ENCODE data around the gene ZAP70. TPM values are rescaled to one million over a fixed set of nuclear protein-coding genes. Genes with fewer than 3 reads are reported as not detected.
A peak's percentile ranks its signal among the peaks of the same experiment; 100 is the strongest.
"Not testable (repeated sequence)": the region's sequence is repeated elsewhere in the genome, so short reads cannot be mapped to it uniquely, and the experiment has no call there.

The ZAP70 gene
- total RNA-seq, 3 donors from 2014 or later = 156 to 194 (median 186) TPM

DNA sequence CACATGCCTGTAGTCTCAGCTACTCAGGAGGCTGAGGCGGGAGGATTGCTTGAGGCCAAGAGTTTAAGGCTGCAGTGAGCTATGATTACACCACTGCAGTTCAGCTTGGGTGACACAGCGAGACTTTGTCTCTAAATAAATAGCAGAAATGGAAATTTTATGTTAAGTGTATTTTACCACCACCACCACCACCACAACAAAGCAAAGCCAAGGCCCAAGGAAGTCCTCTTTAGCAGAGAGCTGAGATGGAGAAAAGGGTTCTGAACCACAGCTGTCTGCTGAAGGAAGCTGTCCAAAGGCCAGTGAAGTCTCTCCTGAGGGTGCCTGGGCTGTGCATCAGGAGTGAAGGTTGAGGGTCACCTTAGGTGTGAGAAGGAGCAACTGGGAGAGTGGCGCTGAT is 26.1 kb upstream of the ZAP70 start:
- not testable (repeated sequence) for DNase-seq; H3K9me3 Mint-ChIP-seq; H3K36me3 Mint-ChIP-seq (ENCODE audit: insufficient read depth); H3K4me3 Mint-ChIP-seq; H3K27me3 Mint-ChIP-seq (ENCODE audit: low read depth); ATAC-seq
- H3K4me1 Mint-ChIP-seq (ENCODE audit: low read depth) = peaks cover 15% of the 10 kb centered on the region

DNA sequence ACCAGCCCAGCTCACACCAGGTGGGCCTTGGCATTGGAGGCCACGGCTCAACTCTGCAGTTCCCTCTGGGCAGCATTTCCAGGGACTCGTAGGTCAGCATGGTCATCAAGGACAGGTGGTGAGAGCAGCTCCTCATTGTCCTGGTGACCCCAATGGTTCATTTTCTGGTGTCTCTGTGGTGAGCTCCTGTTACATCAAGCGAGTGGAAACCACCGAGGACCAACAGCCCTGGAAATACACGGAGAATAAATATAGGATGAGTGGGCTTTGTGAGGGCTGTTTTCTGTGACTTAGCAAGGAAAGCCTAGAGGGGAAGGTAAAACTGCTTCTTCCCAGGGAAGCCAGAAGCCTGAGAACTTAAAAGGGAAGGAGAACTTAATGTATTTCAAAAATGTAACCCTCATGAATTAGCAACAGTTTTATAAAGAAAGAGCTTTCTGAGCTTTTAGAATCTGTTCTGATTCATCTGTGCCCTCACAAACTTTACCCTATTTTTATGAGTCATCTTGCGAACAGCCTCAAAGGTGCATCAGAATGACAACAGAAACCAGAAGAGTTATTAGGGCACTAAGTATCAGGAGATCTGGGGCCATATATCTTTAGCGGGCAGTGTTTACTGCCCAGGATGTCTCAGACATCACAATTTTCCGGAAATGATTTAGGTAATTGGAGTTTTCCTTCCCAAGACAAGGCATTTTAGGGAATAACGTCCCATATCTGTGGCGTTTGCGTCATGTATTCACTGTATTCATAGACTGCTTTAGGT is 25.1 kb upstream of the ZAP70 start:
- ATAC-seq (peak; percentile 91 to 94), DNase-seq (no peak)
- Mint-ChIP-seq H3K4me1 (ENCODE audit: low read depth) (peaks cover 15% of the 10 kb centered on the region), H3K36me3 (ENCODE audit: insufficient read depth) (no peaks in the 10 kb centered on the region), H3K4me3 (no peak overlapping the region), H3K9me3 (no peaks in the 10 kb centered on the region), H3K27me3 (ENCODE audit: low read depth) (no peaks in the 10 kb centered on the region)

DNA sequence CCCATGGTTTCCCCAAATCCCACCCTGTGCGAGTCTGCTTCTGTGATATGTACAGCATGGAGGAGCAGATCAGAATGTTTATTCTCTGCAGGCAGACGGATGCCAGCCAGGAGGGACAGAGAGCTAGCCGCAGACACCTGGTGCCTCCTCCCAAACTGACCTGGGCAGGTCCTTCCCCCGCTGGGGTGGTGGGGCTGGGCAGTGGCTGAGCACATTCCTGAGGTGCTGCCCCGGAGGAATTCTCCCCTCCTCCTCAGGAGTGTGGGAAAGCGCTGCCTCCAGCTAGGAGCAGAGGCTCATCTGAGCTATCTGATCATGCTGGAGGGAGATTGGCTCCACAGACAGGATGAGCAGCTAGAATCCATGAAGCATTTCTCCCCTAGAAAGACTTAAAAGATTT is 22.2 kb upstream of the ZAP70 start:
- no peaks in the 10 kb centered on the region for H3K36me3 Mint-ChIP-seq (ENCODE audit: insufficient read depth)
- H3K27me3 Mint-ChIP-seq (ENCODE audit: low read depth) = no peaks in the 10 kb centered on the region
- H3K4me3 Mint-ChIP-seq = no peak overlapping the region
- ATAC-seq (no peak), DNase-seq (no peak)
- no peaks in the 10 kb centered on the region for H3K9me3 Mint-ChIP-seq
- H3K4me1 Mint-ChIP-seq (ENCODE audit: low read depth) = peaks cover 15% of the 10 kb centered on the region

DNA sequence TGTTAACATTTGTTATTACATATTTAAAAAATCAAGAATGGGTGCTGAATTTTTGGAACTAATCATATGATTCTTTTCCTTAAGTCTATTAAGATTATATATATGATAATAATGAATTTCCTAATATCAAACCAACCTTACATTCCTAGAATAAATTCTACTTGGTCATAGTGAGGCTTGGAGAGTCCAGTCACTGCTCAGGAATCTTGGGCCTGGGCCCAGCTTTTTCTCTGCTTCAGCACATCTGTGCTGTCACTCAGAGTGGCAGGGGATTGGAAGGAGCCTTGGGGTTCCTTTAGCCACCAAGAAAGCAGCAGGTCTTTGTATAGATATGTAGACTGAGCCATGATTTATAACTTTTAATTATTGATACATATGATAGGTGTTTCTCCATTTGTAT is 19.9 kb upstream of the ZAP70 start:
- DNase-seq (no peak), ATAC-seq (no peak)
- Mint-ChIP-seq H3K36me3 (ENCODE audit: insufficient read depth) (no peaks in the 10 kb centered on the region), H3K27me3 (ENCODE audit: low read depth) (no peaks in the 10 kb centered on the region), H3K4me1 (ENCODE audit: low read depth) (peaks cover 11% of the 10 kb centered on the region), H3K9me3 (no peaks in the 10 kb centered on the region), H3K4me3 (no peak overlapping the region)

DNA sequence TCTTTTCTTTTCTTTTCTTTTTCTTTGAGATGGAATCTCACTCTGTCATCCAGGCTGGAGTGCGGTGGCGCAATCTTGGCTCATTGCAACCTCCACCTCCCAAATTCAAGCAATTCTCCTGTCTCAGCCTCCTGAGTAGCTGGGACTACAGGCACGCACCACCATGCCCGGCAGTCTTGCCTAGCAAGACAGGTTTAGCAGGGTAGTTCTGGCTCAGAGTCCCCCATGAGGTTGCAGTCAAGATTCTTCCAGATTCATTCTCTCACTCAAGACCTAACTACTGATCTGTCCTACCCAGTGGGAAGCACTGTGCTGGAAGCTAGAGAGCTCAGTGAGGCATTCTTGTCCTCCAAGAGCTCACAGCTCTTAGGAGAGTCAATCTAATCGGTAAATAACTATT is 17.6 kb upstream of the ZAP70 start:
- H3K36me3 Mint-ChIP-seq (ENCODE audit: insufficient read depth) = no peaks in the 10 kb centered on the region
- H3K4me1 Mint-ChIP-seq (ENCODE audit: low read depth) = peaks cover 6% of the 10 kb centered on the region
- no peak for DNase-seq
- no peaks in the 10 kb centered on the region for H3K27me3 Mint-ChIP-seq (ENCODE audit: low read depth)
- no peaks in the 10 kb centered on the region for H3K9me3 Mint-ChIP-seq
- ATAC-seq = no peak
- no peak overlapping the region for H3K4me3 Mint-ChIP-seq

DNA sequence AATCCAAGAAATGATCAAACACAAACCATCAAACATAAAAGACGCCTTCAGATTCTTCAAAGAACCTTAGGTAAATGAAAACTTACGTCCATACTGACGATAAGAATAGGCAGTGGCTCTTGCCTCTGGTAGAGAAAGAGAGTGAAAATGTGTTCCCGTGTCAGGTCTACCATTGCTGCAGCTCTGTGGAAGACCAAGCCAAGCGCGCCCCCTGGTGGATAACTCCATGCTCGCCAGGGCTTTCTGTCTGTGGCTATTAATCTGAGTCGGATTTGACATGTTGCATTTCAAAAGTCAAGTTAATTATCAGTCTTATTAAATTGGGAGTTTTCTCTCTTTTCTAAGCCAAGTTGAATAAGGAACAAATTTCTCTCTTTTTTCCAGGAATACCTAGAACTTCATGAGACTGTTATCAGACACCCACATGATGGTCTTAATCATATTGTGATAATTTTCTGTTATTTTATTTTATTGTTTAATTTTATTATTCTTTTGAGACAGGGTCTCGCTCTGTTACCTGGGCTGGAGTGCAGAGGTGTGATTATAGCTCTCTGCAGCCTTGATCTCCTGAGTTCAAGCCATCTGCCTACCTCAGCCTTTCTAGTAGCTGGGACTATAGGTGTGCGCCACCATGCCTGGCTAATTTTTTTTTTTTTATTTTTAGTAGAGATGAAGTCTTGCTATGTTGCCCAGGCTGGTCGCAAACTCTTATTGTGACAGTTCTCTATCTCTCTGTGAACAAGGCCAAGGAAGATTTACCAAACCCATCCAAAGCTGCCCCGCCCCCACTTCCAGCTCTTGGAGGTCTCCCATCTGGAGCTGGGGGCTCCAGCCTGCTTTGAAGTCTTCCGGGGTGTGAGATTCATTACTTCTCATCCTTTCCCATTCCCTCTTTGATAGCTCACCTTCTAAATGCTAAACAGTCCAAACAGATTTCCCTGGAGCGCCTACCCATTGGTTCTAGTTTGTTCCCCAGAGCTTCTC is 15.8 kb upstream of the ZAP70 start:
- peak; percentile 95 for ATAC-seq
- H3K4me1 Mint-ChIP-seq (ENCODE audit: low read depth) = peaks cover 6% of the 10 kb centered on the region
- H3K27me3 Mint-ChIP-seq (ENCODE audit: low read depth) = no peaks in the 10 kb centered on the region
- H3K36me3 Mint-ChIP-seq (ENCODE audit: insufficient read depth) = no peaks in the 10 kb centered on the region
- H3K4me3 Mint-ChIP-seq = no peak overlapping the region
- DNase-seq = peak; percentile 97
- no peaks in the 10 kb centered on the region for H3K9me3 Mint-ChIP-seq

DNA sequence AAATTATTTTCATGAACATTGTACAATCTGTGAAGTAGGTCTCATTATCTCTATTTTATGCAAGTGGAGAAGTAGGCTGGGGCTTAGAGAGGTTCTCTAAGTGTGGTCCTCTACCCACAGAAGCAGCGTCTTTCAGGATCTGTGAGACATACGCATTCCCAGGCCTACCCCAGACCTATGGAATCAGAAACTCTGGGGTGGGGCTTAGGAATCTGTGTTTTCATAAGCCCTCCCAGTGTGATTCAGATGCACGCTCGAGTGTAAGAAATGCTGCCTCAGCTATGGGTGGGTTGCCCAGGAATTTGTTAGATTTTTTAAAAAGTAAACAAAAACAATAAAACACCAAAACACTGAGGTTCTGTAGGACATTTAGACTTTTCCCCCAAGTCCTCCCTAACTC is 14.8 kb upstream of the ZAP70 start:
- no peak for DNase-seq
- Mint-ChIP-seq H3K9me3 (no peaks in the 10 kb centered on the region), H3K4me3 (no peak overlapping the region), H3K27me3 (ENCODE audit: low read depth) (no peaks in the 10 kb centered on the region), H3K4me1 (ENCODE audit: low read depth) (peaks cover 6% of the 10 kb centered on the region), H3K36me3 (ENCODE audit: insufficient read depth) (no peaks in the 10 kb centered on the region)
- no peak for ATAC-seq

DNA sequence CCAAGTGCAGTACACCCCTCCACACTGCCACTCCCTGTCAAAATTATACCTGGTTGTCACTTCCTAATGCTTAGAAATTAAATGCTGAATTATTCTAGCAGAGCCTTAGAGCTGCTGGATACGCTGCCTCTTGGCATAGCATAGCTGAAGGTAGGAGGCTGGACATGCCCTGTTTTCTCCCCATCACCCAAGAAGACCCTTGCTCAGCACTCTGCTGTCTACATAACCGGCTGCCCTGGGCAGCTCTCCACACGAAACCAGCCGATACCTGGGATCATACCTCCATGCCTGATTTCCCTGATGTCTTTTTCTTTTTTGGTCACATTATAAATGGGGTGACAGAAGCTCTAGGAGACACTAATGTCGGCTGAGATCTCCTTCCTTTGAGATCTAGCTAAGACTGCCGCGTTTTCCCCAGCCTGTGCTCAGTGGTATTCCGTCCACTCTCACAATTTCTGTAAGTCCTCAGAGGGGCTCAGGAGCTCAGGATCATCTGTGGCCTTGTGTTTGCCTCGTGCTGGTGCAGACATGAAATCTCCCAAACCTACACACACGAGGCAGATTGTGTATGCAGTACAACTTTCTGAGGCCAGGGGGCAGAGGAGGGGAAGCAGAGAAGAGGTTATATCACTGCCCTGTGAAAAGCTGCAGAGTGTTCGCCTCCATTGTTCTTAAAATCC is 13.5 kb upstream of the ZAP70 start:
- ATAC-seq = peak; percentile 86
- no peak overlapping the region for H3K4me3 Mint-ChIP-seq
- H3K27me3 Mint-ChIP-seq (ENCODE audit: low read depth) = no peaks in the 10 kb centered on the region
- peak; percentile 55 for DNase-seq
- no peaks in the 10 kb centered on the region for H3K36me3 Mint-ChIP-seq (ENCODE audit: insufficient read depth)
- peaks cover 6% of the 10 kb centered on the region for H3K4me1 Mint-ChIP-seq (ENCODE audit: low read depth)
- H3K9me3 Mint-ChIP-seq = no peaks in the 10 kb centered on the region

DNA sequence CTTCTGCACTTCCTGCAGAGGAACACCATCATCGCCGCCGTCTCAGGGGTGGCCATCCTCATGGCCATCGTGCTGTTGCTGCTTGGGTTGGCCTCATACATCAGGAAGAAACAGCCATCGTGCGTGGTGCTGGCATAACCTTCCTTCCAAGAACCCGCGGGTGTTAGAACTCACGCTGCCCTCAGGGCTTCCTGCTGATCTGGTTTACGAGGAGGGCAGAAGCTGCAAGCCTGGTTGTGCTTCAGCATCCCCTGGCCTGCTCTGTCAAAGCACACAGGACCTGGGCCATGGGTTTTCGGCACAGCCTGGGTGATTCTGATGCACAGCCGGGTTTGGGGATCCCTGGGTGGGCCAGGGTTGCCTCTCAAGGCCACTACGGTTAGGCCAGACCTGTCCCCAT is 12.2 kb upstream of the ZAP70 start:
- no peak for DNase-seq
- no peak for ATAC-seq
- Mint-ChIP-seq H3K27me3 (ENCODE audit: low read depth) (no peaks in the 10 kb centered on the region), H3K4me1 (ENCODE audit: low read depth) (peaks cover 6% of the 10 kb centered on the region), H3K4me3 (no peak overlapping the region), H3K9me3 (no peaks in the 10 kb centered on the region), H3K36me3 (ENCODE audit: insufficient read depth) (no peaks in the 10 kb centered on the region)

DNA sequence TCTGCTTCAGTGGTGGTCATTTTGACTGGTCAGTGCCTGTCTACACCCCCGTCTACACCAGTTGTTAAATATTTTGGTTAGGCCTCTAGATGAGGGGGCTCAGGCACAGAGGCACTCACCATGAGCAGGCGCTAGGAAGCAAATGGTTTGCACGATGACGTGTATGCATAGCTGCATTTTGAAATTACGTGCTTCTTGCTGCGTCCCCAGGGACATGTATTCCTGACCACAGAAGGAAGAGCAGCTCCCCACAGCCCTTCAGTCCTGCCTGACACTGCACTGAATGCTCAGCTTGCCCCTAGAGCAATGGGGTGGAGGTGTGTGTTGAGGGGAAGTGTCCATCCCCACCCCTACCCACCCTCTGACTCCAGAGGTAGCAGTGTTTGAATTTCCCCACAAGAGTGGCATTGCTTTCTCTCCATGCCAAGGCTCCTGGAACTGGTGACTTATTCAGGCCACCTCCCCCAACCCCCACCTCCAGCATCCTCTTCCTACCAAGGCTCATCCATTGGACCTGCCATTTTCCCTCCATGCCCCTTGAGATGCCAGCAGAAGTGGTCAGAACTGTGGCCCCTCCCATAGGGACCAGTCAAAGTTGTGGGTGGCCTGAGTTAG is 11.4 kb upstream of the ZAP70 start:
- ATAC-seq = no peak
- H3K27me3 Mint-ChIP-seq (ENCODE audit: low read depth) = no peaks in the 10 kb centered on the region

DNA sequence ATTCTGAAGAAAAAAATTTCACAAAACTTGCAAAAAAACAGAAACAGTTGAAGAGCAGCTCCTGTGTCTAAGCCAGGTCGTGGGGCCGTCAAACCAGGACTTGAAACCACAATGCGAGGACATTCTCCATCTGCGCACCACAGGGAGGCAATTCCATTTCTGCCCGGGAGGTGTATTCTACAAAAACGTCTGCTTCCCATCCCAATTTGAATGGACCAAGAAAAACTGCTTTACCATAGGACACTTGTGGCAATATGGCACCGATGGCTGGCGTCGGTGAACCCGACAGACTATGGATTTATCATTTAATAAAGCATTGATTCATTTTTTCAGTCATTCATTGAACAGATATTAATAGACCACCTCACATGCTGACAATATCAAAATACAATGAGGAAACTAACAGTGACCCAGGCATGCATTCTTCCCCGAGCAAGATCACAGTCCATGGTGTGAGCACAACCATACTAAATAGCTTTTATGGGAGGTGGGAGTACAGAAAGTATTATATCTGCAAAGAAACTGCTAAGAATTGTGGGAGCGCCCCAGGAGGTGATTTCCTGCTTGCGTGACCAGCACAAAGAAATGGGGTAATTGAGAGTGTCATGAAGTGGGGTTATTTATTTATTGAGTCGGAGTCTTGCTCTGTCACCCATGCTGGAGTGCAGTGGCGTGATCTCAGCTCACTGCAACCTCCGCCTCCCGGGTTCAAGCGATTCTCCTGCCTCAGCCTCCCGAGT is 10.5 kb upstream of the ZAP70 start:
- peaks cover 2% of the 10 kb centered on the region for H3K4me1 Mint-ChIP-seq (ENCODE audit: low read depth)
- no peaks in the 10 kb centered on the region for H3K27me3 Mint-ChIP-seq (ENCODE audit: low read depth)
- no peak for DNase-seq
- no peak overlapping the region for H3K4me3 Mint-ChIP-seq
- H3K9me3 Mint-ChIP-seq = no peaks in the 10 kb centered on the region
- ATAC-seq = no peak
- H3K36me3 Mint-ChIP-seq (ENCODE audit: insufficient read depth) = no peaks in the 10 kb centered on the region

More for the DNA sequence above, 11.4 kb upstream of the ZAP70 start:
- H3K36me3 Mint-ChIP-seq (ENCODE audit: insufficient read depth) = no peaks in the 10 kb centered on the region
- H3K4me1 Mint-ChIP-seq (ENCODE audit: low read depth) = peaks cover 5% of the 10 kb centered on the region
- no peaks in the 10 kb centered on the region for H3K9me3 Mint-ChIP-seq
- no peak for DNase-seq
- no peak overlapping the region for H3K4me3 Mint-ChIP-seq

DNA sequence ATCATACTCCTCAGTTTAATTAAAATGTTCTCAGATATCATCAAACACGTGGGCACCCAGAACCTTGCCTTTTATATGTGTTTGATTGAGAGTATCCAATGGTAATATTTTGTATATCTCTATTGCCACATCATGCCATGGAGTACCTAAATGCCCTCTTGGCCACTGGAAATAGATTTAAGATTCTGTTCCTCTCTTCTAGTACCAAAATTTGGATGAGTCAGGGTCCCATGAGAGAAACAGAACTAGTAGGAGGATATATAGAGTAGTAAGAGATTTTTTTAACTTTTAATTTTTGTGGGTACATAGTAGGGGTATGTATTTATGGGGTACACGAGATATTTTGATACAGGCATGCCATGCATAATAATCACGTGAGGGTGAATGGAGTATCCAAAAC is 9.6 kb upstream of the ZAP70 start:
- Mint-ChIP-seq H3K4me1 (ENCODE audit: low read depth) (peaks cover 2% of the 10 kb centered on the region), H3K27me3 (ENCODE audit: low read depth) (no peaks in the 10 kb centered on the region), H3K4me3 (no peak overlapping the region), H3K9me3 (no peaks in the 10 kb centered on the region), H3K36me3 (ENCODE audit: insufficient read depth) (no peaks in the 10 kb centered on the region)
- DNase-seq = no peak
- no peak for ATAC-seq

DNA sequence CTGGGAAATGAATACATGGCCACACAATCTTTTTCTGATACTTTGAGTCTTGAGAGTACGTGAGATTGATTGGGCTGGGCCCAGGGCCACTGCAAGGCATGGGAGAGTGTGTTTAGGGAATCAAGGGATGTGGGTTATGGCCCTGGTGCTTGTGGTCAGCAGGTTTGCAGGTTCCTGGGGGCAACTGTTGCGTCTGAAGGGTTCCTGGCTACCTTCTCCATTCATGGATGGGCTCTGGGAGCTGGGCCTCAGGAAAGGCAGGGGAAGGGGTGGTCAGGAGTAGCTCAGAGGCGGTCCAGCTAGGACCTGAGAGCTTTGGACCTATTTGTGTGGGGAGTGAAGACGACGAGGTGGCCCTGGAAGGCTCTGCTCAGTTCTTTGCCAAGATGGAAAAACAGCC is 8.4 kb upstream of the ZAP70 start:
- Mint-ChIP-seq H3K4me1 (ENCODE audit: low read depth) (peaks cover 5% of the 10 kb centered on the region), H3K27me3 (ENCODE audit: low read depth) (no peaks in the 10 kb centered on the region), H3K4me3 (no peak overlapping the region), H3K9me3 (no peaks in the 10 kb centered on the region), H3K36me3 (ENCODE audit: insufficient read depth) (no peaks in the 10 kb centered on the region)
- no peak for ATAC-seq
- no peak for DNase-seq

Data from activated T-cell treated with anti-CD3 and anti-CD28 coated beads, Interleukin-2, amount 50 U/mL, for 4 hours (primary cell).